Memory B cell (primary cell): ENCODE measurements around the gene PLCXD1.
A peak's percentile ranks its signal among the peaks of the same experiment; 100 is the strongest.
"Not testable (repeated sequence)": the region's sequence is repeated elsewhere in the genome, so short reads cannot be mapped to it uniquely, and the experiment has no call there.

ENCODE experiments used
- ATAC-seq: fragments of 150-1000 bp; cut with Tn5 transposase; 2 replicates; pipeline ENCODE4 v1.10.0; 2021; ENCODE audit warnings: low read depth, mild to moderate bottlenecking, moderate library complexity
- DNase-seq, 2 donors: peaks; one replicate each; pipeline ENCODE4 v3.0.0; 2022; ENCODE audit warnings: low spot score in 2 of 2
- H3K27ac Mint-ChIP-seq: one replicate; pipeline ENCODE4 v1.8.0; 2022; ENCODE audit warnings: mild to moderate bottlenecking, moderate library complexity, mixed read lengths
- H3K27me3 Mint-ChIP-seq: one replicate; pipeline ENCODE4 v1.8.0; 2022; ENCODE audit warnings: mixed read lengths
- H3K36me3 Mint-ChIP-seq: one replicate; pipeline ENCODE4 v1.8.0; 2022; ENCODE audit warnings: mild to moderate bottlenecking, mixed read lengths
- H3K4me1 Mint-ChIP-seq: one replicate; pipeline ENCODE4 v1.8.0; 2022; ENCODE audit warnings: mixed read lengths
- H3K4me3 Mint-ChIP-seq: one replicate; pipeline ENCODE4 v1.8.0; 2022; ENCODE audit warnings: mild to moderate bottlenecking, moderate library complexity, mixed read lengths
- H3K9me3 Mint-ChIP-seq: one replicate; pipeline ENCODE4 v1.8.0; 2022; ENCODE audit warnings: mixed read lengths

Gene PLCXD1

GRCh38 chrX:275476-275966 lies 5.7 kb upstream of the PLCXD1 start:
- Mint-ChIP-seq H3K27ac (no peak overlapping the region), H3K27me3 (peaks cover 6% of the 10 kb centered on the region), H3K9me3 (no peaks in the 10 kb centered on the region), H3K4me3 (peak overlapping the region; percentile 76), H3K36me3 (no peaks in the 10 kb centered on the region), H3K4me1 (peaks cover 9% of the 10 kb centered on the region)
- ATAC-seq (peak; percentile 10), DNase-seq (no peak)

DNA sequence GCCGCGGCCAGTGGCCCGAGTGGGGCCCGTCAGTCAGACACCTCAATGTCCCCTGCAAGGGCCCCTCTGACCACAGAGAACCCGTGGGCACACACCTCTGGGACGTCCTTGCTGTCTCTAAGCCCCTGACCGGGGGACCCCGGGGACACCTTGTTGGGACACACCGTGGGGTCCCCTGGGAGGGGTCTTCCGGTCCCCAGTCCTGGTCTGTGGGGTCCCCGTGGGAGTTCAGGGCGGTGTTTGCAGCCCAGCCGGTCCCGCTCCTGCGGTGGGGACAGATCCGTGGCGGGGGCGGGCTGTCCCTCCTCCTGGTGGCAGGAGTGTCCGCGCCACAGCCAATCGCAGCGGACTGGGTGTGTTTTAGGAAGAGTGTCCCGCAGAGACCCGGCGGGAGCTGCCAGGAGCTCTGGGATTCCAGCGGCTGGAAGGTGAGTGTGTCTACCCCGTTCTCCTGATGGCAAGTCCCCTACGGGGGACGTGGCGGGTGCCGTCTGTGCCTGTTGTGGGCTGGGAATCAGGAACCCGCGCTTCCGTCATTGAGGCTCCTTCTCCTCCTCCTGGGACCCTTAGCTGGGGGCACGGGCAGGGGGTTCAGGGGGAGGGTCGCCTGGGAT lies 5.1 kb upstream of the PLCXD1 start:
- H3K36me3 Mint-ChIP-seq, result no peaks in the 10 kb centered on the region
- H3K4me1 Mint-ChIP-seq, result peaks cover 9% of the 10 kb centered on the region
- H3K4me3 Mint-ChIP-seq, result peak overlapping the region; percentile 75
- peaks cover 6% of the 10 kb centered on the region for H3K27me3 Mint-ChIP-seq
- no peak overlapping the region for H3K27ac Mint-ChIP-seq
- DNase-seq, result peak in 1 of 2 donors; percentile 44
- no peaks in the 10 kb centered on the region for H3K9me3 Mint-ChIP-seq
- peak; percentile 69 for ATAC-seq

- ATAC-seq, result peak; percentile 52
- Mint-ChIP-seq H3K9me3 (no peaks in the 10 kb centered on the region), H3K27ac (no peak overlapping the region), H3K4me1 (peaks cover 9% of the 10 kb centered on the region), H3K4me3 (peak overlapping the region; percentile 75), H3K27me3 (peaks cover 6% of the 10 kb centered on the region), H3K36me3 (no peaks in the 10 kb centered on the region)
- no peak for DNase-seq
These were observed 4.5 kb upstream of the PLCXD1 start for GRCh38 chrX:276581-277201.

DNA sequence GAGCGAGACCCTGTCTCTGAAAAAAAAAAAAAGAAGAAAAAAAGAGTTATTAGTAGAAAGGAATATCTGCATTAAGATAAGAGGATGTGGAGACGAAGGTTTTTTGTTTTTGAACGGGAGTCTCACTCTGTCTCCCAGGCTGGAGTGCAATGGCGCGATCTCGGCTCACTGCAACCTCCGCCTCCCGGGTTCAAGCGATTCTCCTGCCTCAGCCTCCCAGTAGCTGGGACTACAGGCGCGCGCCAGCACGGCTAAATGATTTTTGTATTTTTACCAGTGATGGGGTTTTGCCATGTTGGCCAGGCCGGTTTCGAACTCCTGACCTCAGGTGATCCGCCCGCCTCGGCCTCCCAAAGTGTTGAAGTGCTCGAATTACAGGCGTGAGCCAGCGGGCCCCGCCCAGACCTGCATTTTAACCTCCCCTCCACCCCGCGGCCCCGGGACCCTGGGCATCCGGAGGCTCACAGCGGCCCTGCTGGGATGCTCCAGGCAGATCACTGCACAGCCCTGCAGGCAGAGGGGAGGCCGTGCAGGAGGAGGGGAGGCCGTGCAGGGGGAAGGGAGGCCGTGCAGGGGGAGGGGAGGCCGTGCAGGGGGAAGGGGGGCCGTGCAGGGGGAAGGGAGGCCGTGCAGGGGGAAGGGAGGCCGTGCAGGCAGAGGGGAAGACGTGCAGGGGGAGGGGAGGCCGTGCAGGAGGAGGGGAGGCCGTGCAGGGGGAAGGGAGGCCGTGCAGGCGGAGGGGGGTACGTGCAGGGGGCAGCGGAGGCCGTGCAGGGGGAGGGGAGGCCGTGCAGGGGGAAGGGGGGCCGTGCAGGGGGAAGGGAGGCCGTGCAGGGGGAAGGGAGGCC lies 1.2 kb upstream of the PLCXD1 start:
- H3K36me3 Mint-ChIP-seq, H3K27me3 Mint-ChIP-seq, H3K27ac Mint-ChIP-seq, ATAC-seq, H3K4me1 Mint-ChIP-seq, H3K9me3 Mint-ChIP-seq, DNase-seq: not testable (repeated sequence)
- H3K4me3 Mint-ChIP-seq, result peak overlapping the region; percentile 54

DNA sequence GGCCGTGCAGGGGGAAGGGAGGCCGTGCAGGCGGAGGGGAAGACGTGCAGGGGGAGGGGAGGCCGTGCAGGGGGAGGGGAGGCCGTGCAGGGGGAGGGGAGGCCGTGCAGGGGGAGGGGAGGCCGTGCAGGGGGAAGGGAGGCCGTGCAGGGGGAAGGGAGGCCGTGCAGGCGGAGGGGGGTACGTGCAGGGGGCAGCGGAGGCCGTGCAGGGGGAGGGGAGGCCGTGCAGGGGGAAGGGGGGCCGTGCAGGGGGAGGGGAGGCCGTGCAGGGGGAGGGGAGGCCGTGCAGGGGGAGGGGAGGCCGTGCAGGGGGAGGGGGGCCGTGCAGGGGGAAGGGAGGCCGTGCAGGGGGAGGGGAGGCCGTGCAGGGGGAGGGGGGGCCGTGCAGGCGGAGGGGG lies 459 bp upstream of the PLCXD1 start:
- DNase-seq, H3K27ac Mint-ChIP-seq, ATAC-seq, H3K4me3 Mint-ChIP-seq, H3K9me3 Mint-ChIP-seq, H3K27me3 Mint-ChIP-seq, H3K4me1 Mint-ChIP-seq, H3K36me3 Mint-ChIP-seq: not testable (repeated sequence)

DNA sequence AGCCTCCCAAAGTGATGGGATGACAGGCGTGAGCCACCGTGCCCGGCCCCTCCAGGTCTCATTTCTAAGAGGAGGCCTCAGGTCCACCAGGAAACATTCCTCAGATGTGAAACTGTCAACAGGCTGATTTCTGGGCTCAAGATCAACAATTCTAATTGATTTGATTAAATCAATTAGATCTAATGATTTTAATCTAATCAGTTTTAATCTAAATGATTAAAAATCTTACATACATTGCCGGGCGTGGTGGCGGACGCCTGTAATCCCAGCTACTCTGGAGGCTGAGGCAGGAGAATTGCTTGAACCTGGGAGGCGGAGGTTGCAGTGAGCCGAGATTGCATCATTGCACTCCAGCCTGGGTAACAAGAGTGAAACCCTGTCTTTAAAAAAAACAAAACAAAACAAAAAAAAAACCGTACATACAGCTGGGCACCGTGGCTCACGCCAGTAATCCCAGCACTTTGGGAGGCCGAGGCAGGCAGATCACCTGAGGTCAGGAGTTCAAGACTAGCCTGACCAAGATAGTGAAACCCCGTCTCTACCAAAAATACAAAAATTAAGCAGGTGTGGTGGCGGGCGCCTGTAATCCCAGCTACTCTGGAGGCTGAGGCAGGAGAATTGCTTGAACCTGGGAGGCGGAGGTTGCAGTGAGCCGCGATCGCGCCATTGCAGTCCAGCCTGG lies 960 bp downstream of the PLCXD1 start:
- H3K36me3 Mint-ChIP-seq, H3K4me1 Mint-ChIP-seq, H3K27ac Mint-ChIP-seq, H3K27me3 Mint-ChIP-seq, ATAC-seq, DNase-seq, H3K9me3 Mint-ChIP-seq: not testable (repeated sequence)
- peak overlapping the region; percentile 44 for H3K4me3 Mint-ChIP-seq

DNA sequence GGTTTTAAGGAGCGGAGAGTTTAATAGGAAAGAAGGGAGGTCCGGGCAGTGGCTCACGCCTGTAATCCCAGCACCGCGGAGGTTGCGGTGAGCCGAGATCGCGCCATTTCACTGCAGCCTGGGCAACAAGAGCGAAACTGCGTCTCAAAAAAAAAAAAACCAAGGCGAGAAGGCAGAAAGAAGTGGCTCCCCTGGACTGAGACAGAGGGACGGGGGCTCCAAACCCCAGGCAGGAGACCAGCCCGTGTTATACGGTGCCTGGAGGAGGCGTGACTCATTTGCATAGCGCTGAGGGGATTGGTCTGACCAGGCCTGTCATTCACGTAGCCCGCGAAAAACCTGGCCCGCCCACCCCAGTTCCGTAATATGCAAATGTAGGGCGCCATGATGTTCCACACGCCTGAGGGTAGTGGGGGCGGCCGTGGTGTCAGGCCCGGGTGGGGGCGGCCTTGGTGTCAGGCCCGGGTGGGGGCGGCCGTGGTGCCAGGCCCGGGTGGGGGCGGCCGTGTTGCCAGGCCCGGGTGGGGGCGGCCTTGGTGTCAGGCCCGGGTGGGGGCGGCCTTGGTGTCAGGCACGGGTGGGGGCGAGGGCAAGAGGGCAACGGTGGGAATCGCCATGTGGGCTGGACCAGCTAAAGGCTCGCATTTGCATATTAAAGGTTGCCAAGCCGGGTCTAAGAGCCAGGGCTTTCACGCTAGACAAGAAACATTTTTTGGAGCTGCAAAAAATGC lies 2.1 kb downstream of the PLCXD1 start:
- Mint-ChIP-seq H3K36me3 (peaks cover 2% of the 10 kb centered on the region), H3K27ac (peak overlapping the region; percentile 72), H3K9me3 (no peaks in the 10 kb centered on the region), H3K27me3 (no peaks in the 10 kb centered on the region), H3K4me1 (peaks cover 9% of the 10 kb centered on the region), H3K4me3 (peak overlapping the region; percentile 92)
- ATAC-seq (peak; percentile 97), DNase-seq (peak; percentile 76 to 82)

GRCh38 chrX:285076-285677 lies 4.0 kb downstream of the PLCXD1 start:
- Mint-ChIP-seq H3K4me3 (no peak overlapping the region), H3K27ac (no peak overlapping the region), H3K4me1 (peaks cover 5% of the 10 kb centered on the region), H3K9me3 (no peaks in the 10 kb centered on the region), H3K27me3 (no peaks in the 10 kb centered on the region), H3K36me3 (peaks cover 8% of the 10 kb centered on the region)
- ATAC-seq (no peak), DNase-seq (no peak)

- Mint-ChIP-seq H3K4me1 (peaks cover 5% of the 10 kb centered on the region), H3K36me3 (peaks cover 16% of the 10 kb centered on the region), H3K27ac (no peak overlapping the region), H3K4me3 (no peak overlapping the region), H3K9me3 (no peaks in the 10 kb centered on the region), H3K27me3 (no peaks in the 10 kb centered on the region)
- no peak for ATAC-seq
- DNase-seq, result no peak
These were observed 6.5 kb downstream of the PLCXD1 start for GRCh38 chrX:287670-288069.

GRCh38 chrX:288561-288991 lies 7.4 kb downstream of the PLCXD1 start:
- H3K4me3 Mint-ChIP-seq, result no peak overlapping the region
- H3K36me3 Mint-ChIP-seq, result peaks cover 21% of the 10 kb centered on the region
- H3K27me3 Mint-ChIP-seq, result no peaks in the 10 kb centered on the region
- H3K27ac Mint-ChIP-seq, result no peak overlapping the region
- DNase-seq, result no peak
- ATAC-seq, result no peak
- peaks cover 5% of the 10 kb centered on the region for H3K4me1 Mint-ChIP-seq
- no peaks in the 10 kb centered on the region for H3K9me3 Mint-ChIP-seq

GRCh38 chrX:290476-291166 lies 9.4 kb downstream of the PLCXD1 start:
- Mint-ChIP-seq H3K9me3 (no peaks in the 10 kb centered on the region), H3K36me3 (peaks cover 24% of the 10 kb centered on the region)

GRCh38 chrX:291411-291901 lies 10.3 kb downstream of the PLCXD1 start:
- H3K4me3 Mint-ChIP-seq, result no peak overlapping the region
- DNase-seq (no peak), ATAC-seq (no peak)
- H3K9me3 Mint-ChIP-seq, result no peaks in the 10 kb centered on the region
- H3K27ac Mint-ChIP-seq, result no peak overlapping the region
- peaks cover 26% of the 10 kb centered on the region for H3K36me3 Mint-ChIP-seq
- H3K27me3 Mint-ChIP-seq, result no peaks in the 10 kb centered on the region
- H3K4me1 Mint-ChIP-seq, result no peaks in the 10 kb centered on the region

More at GRCh38 chrX:290476-291166, 9.4 kb downstream of the PLCXD1 start:
- H3K27me3 Mint-ChIP-seq, result no peaks in the 10 kb centered on the region
- DNase-seq (no peak), ATAC-seq (no peak)
- H3K4me1 Mint-ChIP-seq, result peaks cover 3% of the 10 kb centered on the region
- H3K27ac Mint-ChIP-seq, result peak overlapping the region; percentile 68
- no peak overlapping the region for H3K4me3 Mint-ChIP-seq
